T-helper 17 cell (primary cell): Measurements from ENCODE around the gene TARBP1. TPM values are rescaled to one million over a fixed set of nuclear protein-coding genes. Genes with fewer than 3 reads are reported as not detected.

ENCODE experiments used
- ATAC-seq: fragments of 150-1000 bp; cut with Tn5 transposase; 2 replicates; pipeline ENCODE4 v1.10.0; 2021; ENCODE audit warnings: mild to moderate bottlenecking, moderate library complexity
- DNase-seq, 3 donors: peaks; one replicate each; pipeline versions ENCODE4 v3.0.0 to v3.0.0-alpha.2; 2020 to 2021
- H3K9me3 ChIP-seq: one replicate; pipeline ENCODE4 v1.7.0; 2013; ENCODE audit warnings: low read length, mild to moderate bottlenecking; ENCODE audit not compliant: control insufficient read depth, poor library complexity, severe bottlenecking
- H3K27ac Mint-ChIP-seq: one replicate; pipeline ENCODE4 v1.8.0; 2022; ENCODE audit warnings: mild to moderate bottlenecking, moderate library complexity, mixed read lengths
- H3K27me3 Mint-ChIP-seq: one replicate; pipeline ENCODE4 v1.8.0; 2022; ENCODE audit warnings: mixed read lengths
- H3K36me3 Mint-ChIP-seq: one replicate; pipeline ENCODE4 v1.8.0; 2022; ENCODE audit warnings: low read depth, mixed read lengths
- H3K4me1 Mint-ChIP-seq: one replicate; pipeline ENCODE4 v1.8.0; 2022; ENCODE audit warnings: mild to moderate bottlenecking, mixed read lengths
- H3K4me3 Mint-ChIP-seq: one replicate; pipeline ENCODE4 v1.8.0; 2022; ENCODE audit warnings: mild to moderate bottlenecking, moderate library complexity, mixed read lengths
- total RNA-seq, 4 donors: library from RNA in 2 of 4; stranded (reverse) in 2 of 4; gene quantifications; one replicate each; pipeline ENCODE4 v1.2.3 and lab custom pipeline; 2022 to 2026

TARBP1 gene
- total RNA-seq, 2 donors from 2014 or later: 31.7 to 33.8 TPM

DNA sequence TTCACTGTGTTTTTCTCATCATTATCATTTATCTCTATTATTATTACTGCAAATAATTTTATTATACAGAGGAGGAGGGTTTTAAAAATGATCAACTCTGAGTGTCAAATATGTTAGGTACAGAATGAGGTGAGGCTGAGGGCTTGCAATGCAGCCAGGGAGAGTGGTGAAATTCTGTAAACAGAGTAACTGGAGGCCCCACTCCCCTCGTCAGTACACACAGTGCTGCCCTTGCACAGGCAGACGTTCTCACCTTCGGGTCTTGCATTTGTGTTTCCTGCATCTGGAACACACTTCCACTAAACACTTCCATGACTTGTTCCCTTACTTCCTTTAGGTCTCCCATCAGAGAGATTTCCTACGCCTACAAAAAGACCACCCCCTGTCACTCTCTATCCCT is 130.0 kb downstream of the TARBP1 start:
- no peak overlapping the region for H3K4me3 Mint-ChIP-seq
- no peak overlapping the region for H3K27ac Mint-ChIP-seq
- H3K27me3 Mint-ChIP-seq: peaks cover 21% of the 10 kb centered on the region
- peaks cover 2% of the 10 kb centered on the region for H3K4me1 Mint-ChIP-seq
- DNase-seq (no peak), ATAC-seq (no peak)
- no peaks in the 10 kb centered on the region for H3K9me3 ChIP-seq
- H3K36me3 Mint-ChIP-seq: peaks cover 4% of the 10 kb centered on the region

DNA sequence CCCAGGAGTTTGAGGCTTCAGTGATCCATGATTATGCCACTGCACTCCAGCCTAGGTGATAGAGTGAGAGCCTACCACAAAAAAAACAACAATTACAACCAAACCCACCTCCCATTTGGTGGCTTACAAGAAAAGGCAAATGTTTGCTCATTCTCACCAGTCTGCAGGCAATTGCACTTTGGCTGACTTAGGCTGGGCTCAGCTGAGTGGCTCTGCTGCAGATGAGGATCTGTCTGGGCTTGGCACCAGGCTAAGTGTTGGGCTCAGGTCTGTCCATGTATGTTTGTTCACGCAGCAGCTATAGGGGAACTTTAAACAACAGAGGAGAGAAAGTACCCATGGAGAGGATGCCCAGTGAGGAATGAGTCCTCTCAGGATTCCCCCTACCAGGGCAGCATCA is 133.7 kb downstream of the TARBP1 start:
- ATAC-seq (no peak), DNase-seq (no peak)
- peaks cover 4% of the 10 kb centered on the region for H3K36me3 Mint-ChIP-seq
- peaks cover 26% of the 10 kb centered on the region for H3K27me3 Mint-ChIP-seq
- H3K27ac Mint-ChIP-seq: no peak overlapping the region
- peaks cover 2% of the 10 kb centered on the region for H3K4me1 Mint-ChIP-seq
- no peak overlapping the region for H3K4me3 Mint-ChIP-seq
- no peaks in the 10 kb centered on the region for H3K9me3 ChIP-seq

DNA sequence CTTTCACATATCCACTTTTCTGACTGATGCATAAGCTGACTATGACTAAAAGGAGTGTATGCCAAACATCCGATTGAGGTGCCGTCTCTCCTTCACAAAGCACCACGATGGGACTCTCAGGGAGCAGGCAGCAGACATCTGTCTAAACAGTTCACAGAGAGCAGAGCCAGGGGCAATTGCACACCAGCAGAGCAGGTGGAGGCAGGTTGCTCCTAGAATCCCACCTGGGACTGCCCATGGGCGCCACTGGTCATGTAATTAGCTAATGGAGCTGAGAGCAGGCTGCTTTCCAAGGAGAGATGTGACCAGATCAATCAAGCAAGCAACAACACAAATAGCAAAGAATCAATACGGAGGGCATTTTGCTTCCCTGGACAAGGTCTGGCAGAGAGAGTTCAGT is 136.2 kb downstream of the TARBP1 start:
- ATAC-seq (no peak), DNase-seq (no peak)
- Mint-ChIP-seq H3K4me1 (no peaks in the 10 kb centered on the region), H3K27me3 (peaks cover 14% of the 10 kb centered on the region), H3K4me3 (no peak overlapping the region), H3K36me3 (peaks cover 2% of the 10 kb centered on the region), H3K27ac (no peak overlapping the region)
- H3K9me3 ChIP-seq: no peaks in the 10 kb centered on the region

Other genes with a start within 250 kb of the TARBP1 start
- 10 to 100 TPM; 11.3 to 14.0 TPM for gene COA6, start 105.7 kb downstream of the TARBP1 start, total RNA-seq
- 100 to 1,000 TPM; 463 to 482 TPM for gene IRF2BP2, start 131.0 kb upstream of the TARBP1 start, total RNA-seq